T47D (cell line): ENCODE data around the gene SLC25A4.

ENCODE experiments used
- DNase-seq, 2 experiments: peaks; one replicate each; pipeline versions ENCODE4 v3.0.0 to v3.0.0-alpha.2; 2011 to 2012; ENCODE audit warnings: low read depth in 1 of 2, low spot score in 1 of 2
- JUND ChIP-seq: IDR thresholded peaks from 2 replicates; pipeline ENCODE4 v1.6.1; 2012; ENCODE audit warnings: low read depth
- in situ Hi-C: cut with HindIII; loops from 2 replicates; pipeline ENCODE4 v1.10.0; 2016; ENCODE audit warnings: low sequenced_read_pairs, low pct_unique_long_range_greater_than_20kb

The SLC25A4 gene

GRCh38 chr4:185151296-185151695 is 8.2 kb downstream of the SLC25A4 start:
- in situ Hi-C loops: no loop called here
- TF ChIP-seq JUND: no peak
- no peak for DNase-seq

GRCh38 chr4:185165605-185166063 is 22.6 kb downstream of the SLC25A4 start:
- DNase-seq: no peak
- no peak for TF ChIP-seq JUND
- in situ Hi-C loops: no loop called here

DNA sequence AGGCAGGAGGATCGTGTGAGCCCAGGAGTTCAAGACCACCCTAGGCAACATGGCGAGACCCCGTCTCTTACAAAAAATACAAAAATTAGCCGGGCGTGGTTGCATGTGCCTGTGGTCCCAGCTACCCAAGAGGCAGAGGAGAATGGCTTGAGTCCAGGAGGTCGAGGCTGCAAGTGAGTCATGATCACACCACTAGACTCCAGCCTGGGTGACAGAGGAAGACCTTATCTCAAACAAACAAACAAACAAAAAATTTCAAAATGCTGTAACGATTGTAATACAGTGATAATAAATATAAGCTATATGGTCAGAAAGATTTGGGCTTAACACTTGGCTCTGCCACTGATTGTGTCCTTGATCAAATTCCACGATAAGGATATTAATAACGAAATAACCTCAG is 24.2 kb downstream of the SLC25A4 start:
- TF ChIP-seq JUND: no peak
- in situ Hi-C loops: no loop called here
- DNase-seq: no peak

DNA sequence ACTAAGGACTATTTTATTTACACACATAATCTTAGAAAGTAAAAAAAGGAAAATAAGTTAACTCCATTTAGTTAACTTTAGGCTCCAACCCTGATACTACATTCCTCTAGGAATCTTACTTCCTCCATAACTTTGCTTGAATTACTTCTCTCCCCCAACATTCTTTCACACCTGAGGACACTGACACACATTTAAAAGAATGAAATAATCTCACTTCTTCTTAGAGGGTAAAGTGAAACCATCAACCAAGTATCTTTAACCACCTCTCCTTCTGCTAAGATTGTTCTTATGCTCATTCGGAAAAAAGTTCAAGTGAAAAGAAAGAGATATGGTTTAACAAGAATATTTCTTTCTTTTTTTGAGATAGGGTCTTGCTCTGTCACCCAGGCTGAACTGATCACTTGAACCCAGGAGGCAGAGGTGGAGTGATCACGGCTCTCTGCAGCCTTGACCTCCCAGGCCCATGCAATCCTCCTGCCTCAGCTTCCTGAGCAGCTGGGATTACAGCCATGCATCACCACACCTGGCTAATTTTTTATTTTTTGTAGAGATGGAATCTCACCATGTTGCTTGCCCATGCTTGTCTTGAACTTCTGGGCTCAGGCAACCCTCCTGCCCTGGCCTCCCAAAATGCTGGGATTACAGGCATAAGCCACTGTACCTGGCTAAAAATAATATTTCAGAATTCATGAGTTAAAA is 28.5 kb downstream of the SLC25A4 start:
- DNase-seq: no peak
- no peak for TF ChIP-seq JUND
- in situ Hi-C loops: no loop called here

DNA sequence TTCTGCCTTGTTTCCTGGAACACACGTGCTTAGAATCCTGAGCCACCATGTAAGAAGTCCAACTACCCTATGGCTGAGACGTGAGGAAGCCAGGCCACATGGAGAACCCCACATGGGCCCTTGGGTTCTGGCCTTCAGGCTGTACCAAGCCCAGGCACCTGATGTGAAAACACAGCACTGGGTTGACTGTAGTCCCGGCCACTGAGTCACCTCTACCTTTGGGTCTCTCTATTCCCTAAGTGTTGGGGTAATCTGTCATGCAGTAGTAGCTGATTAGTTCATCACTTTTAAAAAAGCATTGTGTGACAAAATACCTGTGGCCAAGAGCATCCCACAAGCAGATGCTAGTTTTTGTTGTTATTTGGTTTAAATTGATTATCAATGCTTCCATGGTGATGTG is 36.4 kb downstream of the SLC25A4 start:
- DNase-seq: no peak
- in situ Hi-C loops: no loop called here
- TF ChIP-seq JUND: no peak

GRCh38 chr4:185182239-185182638 is 39.2 kb downstream of the SLC25A4 start:
- in situ Hi-C loops: no loop called here
- no peak for DNase-seq
- no peak for TF ChIP-seq JUND

GRCh38 chr4:185183622-185184281 is 40.7 kb downstream of the SLC25A4 start:
- TF ChIP-seq JUND: no peak
- DNase-seq: peak; percentile 16 to 86
- in situ Hi-C loops: no loop called here

GRCh38 chr4:185186769-185187168 is 43.7 kb downstream of the SLC25A4 start:
- TF ChIP-seq JUND: no peak
- DNase-seq: no peak
- in situ Hi-C loops: no loop called here

DNA sequence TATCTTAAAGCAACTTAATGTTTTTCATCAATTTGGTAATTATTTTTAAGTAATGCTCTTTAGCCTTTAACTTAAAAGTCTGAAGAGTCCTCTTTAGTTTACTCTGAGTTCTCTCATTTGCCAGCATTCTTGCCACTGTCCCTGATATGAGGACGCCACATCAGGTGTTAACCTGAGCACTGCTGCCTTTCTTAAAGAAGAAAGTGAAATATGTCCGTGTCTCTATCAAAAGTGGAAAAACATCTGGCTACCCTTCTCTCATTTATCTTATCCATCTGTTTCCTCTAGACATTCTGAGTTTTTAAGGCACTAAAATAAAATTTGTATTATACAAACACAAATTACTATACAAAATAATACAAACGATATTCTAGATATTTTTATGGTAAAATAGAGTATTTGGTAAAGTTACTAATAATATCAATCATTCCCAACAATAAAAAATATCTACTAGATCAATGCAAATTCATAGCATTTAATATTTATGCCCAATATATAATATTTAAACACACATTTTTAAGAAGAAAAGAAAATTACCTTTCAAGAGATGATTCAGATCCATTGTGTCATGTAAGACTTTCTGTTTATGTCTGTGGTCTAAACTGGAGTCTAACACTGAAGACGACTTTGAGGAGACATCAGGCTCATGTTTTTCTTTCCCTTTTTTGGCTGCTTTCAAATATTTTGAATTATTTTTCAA is 46.7 kb downstream of the SLC25A4 start:
- TF ChIP-seq JUND: no peak
- in situ Hi-C loops: no loop called here

GRCh38 chr4:185190306-185190856 is 47.3 kb downstream of the SLC25A4 start:
- no peak for TF ChIP-seq JUND
- no peak for DNase-seq
- in situ Hi-C loops: no loop called here

More for the DNA sequence above, 46.7 kb downstream of the SLC25A4 start:
- DNase-seq: no peak

DNA sequence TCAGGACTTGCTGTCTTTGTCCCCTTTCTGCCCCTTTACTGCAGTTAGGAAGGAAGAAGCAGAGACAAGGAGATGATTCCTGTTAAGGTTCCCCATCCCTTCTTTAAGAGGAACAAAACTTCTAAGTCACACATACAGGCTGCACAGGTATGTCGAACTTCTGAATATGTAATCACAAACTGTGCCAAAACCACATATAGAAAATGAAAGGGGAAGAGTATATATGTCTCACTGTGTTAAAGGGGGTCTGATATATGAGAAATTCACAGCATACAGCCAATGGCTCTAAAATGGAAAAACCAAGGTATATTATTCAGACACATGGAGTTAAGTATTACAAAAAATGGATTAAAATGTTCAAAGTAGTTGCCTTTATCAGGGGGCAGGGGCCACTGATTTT is 49.0 kb downstream of the SLC25A4 start:
- DNase-seq: no peak
- in situ Hi-C loops: no loop called here
- no peak for TF ChIP-seq JUND

GRCh38 chr4:185194924-185195888 is 52.1 kb downstream of the SLC25A4 start:
- in situ Hi-C loops: no loop called here
- TF ChIP-seq JUND: no peak
- no peak for DNase-seq
